Esophagus mucosa (tissue), 1 donor: ENCODE data around the gene NBPF6. TPM values are rescaled to one million over a fixed set of nuclear protein-coding genes. Genes with fewer than 3 reads are reported as not detected.
A peak's percentile ranks its signal among the peaks of the same experiment; 100 is the strongest.
"Not testable (repeated sequence)": the region's sequence is repeated elsewhere in the genome, so short reads cannot be mapped to it uniquely, and the experiment has no call there.

Experiments used
- ATAC-seq: fragments of 200-7000 bp; cut with Tn5 transposase; one replicate; pipeline ENCODE4 v1.9.1; 2020
- total RNA-seq: library from RNA; stranded (reverse); gene quantifications from one replicate; pipeline ENCODE4 v1.2.4, GENCODE V29; 2023
- donor health status: DM: yes; HTN: yes; CAD: no.

NBPF6 gene
- not detected for total RNA-seq

GRCh38 chr1:108450043-108450442, at the start of gene NBPF6:
NBPF6 (plus strand) TSS chr1:108450343; CDS start chr1:108450602, 259 bp downstream.
- not testable (repeated sequence) for ATAC-seq

- ATAC-seq = not testable (repeated sequence)
Observed at GRCh38 chr1:108411098-108411833, 38.9 kb upstream of the NBPF6 start.

GRCh38 chr1:108420129-108420528, 30.0 kb upstream of the NBPF6 start:
- not testable (repeated sequence) for ATAC-seq

- peak; percentile 32 for ATAC-seq
Observed at GRCh38 chr1:108421061-108421916, 28.9 kb upstream of the NBPF6 start.

GRCh38 chr1:108426877-108427276, 23.3 kb upstream of the NBPF6 start:
- not testable (repeated sequence) for ATAC-seq

GRCh38 chr1:108432002-108432401, 18.1 kb upstream of the NBPF6 start:
- ATAC-seq = not testable (repeated sequence)

- ATAC-seq = not testable (repeated sequence)
Observed at GRCh38 chr1:108433404-108433803, 16.7 kb upstream of the NBPF6 start.

- ATAC-seq = not testable (repeated sequence)
Observed at GRCh38 chr1:108438536-108438935, 11.6 kb upstream of the NBPF6 start.

GRCh38 chr1:108454521-108454920, 4.4 kb downstream of the NBPF6 start:
- peak; percentile 77 for ATAC-seq

- ATAC-seq = peak; percentile 43
Observed at GRCh38 chr1:108458661-108459060, 8.5 kb downstream of the NBPF6 start.

- ATAC-seq = not testable (repeated sequence)
Observed at GRCh38 chr1:108461758-108462157, 11.6 kb downstream of the NBPF6 start.

GRCh38 chr1:108463962-108464361, 13.8 kb downstream of the NBPF6 start:
- not testable (repeated sequence) for ATAC-seq

GRCh38 chr1:108466166-108466565, 16.0 kb downstream of the NBPF6 start:
- not testable (repeated sequence) for ATAC-seq

GRCh38 chr1:108467155-108467554, 17.0 kb downstream of the NBPF6 start:
- not testable (repeated sequence) for ATAC-seq

- not testable (repeated sequence) for ATAC-seq
Observed at GRCh38 chr1:108470750-108471149, 20.6 kb downstream of the NBPF6 start.

- not testable (repeated sequence) for ATAC-seq
Observed at GRCh38 chr1:108474516-108474915, 24.4 kb downstream of the NBPF6 start.

GRCh38 chr1:108478429-108479015, 28.4 kb downstream of the NBPF6 start:
- no peak for ATAC-seq

GRCh38 chr1:108482708-108483107, 32.6 kb downstream of the NBPF6 start:
- no peak for ATAC-seq

GRCh38 chr1:108485990-108486389, 35.8 kb downstream of the NBPF6 start:
- not testable (repeated sequence) for ATAC-seq

- ATAC-seq = not testable (repeated sequence)
Observed at GRCh38 chr1:108486707-108487106, 36.6 kb downstream of the NBPF6 start.

GRCh38 chr1:108495008-108495407, 44.9 kb downstream of the NBPF6 start:
- not testable (repeated sequence) for ATAC-seq

- not testable (repeated sequence) for ATAC-seq
Observed at GRCh38 chr1:108496856-108497255, 46.7 kb downstream of the NBPF6 start.

- no peak for ATAC-seq
Observed at GRCh38 chr1:108502138-108502537, 52.0 kb downstream of the NBPF6 start.
